Activated effector memory CD4-positive, alpha-beta T cell treated with Interleukin-2 at 50 U/mL for 16 hours (primary cell): ENCODE data around the gene UQCRH.
A peak's percentile ranks its signal among the peaks of the same experiment; 100 is the strongest.
"Not testable (repeated sequence)": the region's sequence is repeated elsewhere in the genome, so short reads cannot be mapped to it uniquely, and the experiment has no call there.

Source experiments
- DNase-seq: peaks from one replicate; pipeline ENCODE4 v3.0.0-alpha.2; 2020

The UQCRH gene

DNA sequence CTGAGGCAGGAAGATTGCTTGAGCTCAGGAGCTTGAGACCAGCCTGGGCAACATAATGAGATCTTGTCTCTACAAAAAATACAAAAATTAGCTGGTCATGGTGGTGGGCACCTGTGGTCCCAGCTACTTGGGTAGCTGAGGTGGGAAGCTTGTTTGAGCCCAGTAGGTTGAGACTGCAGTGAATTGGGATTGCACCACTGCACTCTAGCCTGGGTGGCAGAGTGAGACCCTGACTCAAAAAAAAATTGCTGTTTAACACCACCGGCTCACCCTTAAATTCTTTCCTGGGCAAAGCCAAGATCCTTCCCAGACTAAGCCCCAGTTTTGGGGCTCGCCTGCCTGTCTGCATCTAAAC, 30.5 kb downstream of the UQCRH start:
- DNase-seq, result no peak

DNA sequence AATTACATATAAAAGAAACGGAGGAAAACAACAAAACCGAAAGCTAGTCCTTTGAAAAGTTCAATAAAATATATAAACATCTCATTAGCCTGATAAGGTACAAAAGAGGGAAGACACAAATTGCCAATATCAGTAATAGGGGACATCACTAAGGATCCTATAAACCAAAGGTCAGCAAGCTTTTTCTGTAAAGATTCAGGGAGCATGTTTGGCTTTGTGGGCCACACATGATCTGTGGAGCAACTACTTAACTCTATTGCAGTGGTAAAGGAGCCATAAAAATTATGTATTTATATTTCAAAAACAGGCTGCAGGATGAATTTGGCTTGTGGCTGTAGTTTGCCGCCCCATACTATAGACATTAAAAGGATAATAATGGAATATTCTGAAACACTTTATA, 31.6 kb downstream of the UQCRH start:
- no peak for DNase-seq

DNA sequence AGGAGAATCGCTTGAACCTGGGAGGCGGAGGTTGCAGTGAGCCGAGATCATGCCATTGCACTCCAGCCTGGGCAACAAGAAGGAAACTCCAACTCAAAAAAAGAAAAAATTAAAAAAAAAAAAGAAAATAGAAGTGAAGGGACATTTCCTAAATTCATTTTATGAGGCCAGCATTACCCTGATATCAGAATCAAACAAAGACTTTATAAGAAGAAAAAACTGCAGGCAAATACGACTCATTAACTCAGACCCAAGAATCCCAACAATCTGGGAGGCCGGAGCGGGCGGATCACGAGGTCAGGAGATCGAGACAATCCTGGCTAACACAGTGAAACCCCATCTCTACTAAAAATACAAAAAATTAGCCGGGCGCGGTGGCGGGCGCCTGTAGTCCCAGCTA, 33.9 kb downstream of the UQCRH start:
- not testable (repeated sequence) for DNase-seq

DNA sequence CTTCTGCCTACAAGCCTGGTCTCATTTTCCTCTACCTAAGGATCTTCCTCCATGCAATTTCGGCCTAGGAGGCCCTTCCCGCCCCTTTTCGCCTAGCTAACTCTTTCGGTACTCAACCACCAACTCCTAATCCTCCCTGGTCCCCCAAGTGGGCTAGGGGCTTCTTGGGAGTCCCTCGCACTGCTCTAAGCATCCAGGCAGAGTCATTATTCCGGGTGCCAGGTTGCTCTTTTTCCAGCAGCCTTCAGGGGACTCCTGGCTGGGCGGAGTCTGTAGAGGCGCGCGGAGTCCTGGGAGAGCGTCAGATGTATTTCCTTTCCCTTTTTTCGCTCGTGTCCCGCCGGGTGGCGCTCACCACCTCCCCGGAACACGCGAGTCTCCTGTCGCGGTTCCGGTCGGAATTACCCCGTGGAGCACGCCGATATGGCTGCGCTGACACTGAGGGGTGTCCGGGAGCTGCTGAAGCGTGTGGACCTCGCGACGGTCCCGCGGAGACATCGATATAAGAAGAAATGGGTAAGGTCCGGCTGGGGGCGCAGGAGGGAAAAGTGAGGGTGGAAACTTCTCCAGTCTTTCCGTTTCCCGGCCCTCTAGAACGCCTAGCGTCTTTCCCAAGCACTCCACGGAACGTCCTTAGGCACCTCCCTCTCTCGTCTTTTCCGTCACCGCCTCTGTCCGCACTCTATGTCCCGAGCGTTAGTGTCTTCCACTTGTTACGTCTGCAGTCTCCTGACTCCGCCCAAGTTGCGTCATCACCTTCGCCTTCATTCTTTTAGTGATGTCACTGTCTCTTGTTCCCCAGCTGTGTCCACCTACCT, 37.1 kb downstream of the UQCRH start, which contains the start of gene NSUN4:
TSS of gene NSUN4 (plus strand) at position 404 of the 818 bp plus-strand sequence. CDS start at position 424, 20 bp downstream.
- peak; percentile 76 for DNase-seq

DNA sequence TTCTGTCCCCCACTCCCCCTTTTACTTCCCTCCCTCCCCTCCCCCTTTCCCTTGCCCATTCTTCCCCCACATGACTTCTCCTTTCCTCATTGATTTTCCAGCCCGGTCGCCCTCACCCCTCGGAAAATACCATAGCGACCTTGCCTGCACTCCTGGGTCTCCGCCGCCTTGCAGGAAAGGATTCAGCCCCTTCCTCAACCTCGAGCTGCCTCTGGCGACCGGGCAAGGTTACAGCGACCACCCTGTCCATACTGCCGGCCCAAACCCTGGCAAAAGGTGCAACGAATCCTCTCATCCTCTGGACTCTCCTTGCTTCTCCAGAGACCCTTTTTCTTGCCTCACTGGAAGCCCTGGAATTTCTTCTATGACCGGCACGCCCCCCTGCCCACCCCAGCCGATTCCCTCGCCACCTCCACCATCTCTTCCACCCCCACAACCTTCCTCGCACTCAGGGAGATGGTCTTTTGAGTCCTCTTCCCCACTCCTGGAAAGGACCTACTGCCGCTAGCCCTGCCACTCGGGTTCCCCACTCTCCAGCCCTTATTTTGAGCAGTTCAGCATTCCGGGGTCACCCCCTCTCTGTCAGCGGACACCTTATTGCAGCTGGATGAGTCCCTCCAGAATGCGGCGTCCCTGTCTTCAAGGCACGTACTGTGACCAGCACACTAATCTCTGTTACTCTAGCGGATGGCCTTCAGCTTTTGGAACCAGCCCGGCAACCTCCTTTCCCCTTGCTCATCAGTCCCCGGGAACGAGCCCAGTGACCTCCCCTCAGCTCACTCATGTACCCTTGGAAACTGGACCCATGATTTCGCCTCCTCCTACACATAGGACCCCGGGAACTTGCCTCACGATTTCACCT, 38.0 kb downstream of the UQCRH start:
- no peak for DNase-seq

DNA sequence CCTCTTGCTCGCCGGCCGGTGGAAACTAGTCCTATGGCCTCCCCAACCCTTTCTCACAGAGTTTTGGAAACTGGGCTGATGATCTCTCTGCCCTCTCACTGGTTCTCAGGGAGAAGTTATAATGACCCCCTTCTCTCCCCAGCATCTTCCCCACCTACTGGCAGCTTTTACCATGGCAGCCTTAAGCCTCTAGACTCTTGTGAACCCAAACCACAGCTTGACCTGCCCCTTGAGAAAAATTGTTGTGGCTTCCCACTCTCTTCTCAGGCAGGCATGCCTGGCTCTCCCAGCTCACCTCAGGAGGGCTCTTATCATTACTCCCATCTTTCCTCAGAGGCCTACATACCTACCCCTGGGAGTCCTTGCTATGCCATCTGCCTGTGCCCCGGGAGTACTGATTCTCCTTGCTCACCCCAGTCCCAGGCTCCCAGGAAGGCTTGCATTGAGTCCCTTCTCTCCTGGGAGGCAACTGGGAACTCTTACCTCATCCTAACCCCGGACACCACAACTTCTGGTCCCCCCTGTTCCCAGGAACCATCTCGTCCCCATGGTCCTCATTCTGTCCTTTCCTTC, 38.7 kb downstream of the UQCRH start:
- DNase-seq, result no peak

DNA sequence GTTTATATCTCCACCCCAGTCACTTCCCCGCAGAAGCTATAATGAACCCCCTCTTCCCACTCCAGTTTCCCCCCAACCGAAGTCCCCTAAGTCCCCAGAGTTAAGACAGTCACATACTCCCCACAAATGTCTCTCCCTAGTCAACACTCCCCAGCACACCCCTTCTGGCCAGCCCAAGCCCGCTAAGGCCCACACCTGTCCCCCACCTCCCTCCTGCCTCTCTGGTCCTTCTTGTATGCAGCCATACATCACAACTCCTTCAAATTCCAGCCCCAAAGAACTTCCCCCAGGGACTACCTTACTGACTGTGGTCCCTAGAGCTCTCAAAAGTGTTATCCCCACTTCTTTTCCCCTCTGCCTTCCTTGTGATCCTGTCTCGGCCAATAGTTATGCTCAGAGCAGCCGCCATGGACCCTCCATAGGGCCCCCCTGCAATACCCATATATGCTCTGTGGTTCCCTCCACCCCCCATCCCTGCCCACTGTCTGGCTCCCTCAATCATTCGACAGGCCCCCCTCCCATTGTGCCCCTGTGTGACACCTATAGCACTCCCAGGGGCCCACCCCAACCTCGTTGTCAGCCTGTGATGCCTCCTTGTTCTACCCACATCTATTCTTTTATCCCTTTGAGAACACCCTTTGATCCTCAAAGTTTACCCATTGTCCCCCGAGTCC, 39.3 kb downstream of the UQCRH start:
- DNase-seq, result no peak

DNA sequence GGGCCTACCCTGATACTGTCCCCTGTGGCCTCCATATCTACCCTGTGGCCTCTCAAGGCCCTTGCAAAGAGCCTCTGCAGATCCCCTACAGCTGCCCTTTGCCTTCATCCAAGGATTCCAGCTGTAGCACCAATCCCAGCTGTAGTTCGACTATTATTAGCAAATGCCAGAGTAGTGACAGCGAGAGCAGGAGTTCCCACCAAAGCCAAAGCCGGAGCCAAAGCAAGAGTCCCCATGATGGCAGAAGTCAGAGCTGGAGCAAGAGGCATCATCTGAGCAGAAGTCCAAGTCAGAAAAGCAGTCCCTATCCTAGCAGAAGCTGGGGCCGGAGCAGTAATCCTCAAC, 39.8 kb downstream of the UQCRH start:
- DNase-seq, result no peak

DNA sequence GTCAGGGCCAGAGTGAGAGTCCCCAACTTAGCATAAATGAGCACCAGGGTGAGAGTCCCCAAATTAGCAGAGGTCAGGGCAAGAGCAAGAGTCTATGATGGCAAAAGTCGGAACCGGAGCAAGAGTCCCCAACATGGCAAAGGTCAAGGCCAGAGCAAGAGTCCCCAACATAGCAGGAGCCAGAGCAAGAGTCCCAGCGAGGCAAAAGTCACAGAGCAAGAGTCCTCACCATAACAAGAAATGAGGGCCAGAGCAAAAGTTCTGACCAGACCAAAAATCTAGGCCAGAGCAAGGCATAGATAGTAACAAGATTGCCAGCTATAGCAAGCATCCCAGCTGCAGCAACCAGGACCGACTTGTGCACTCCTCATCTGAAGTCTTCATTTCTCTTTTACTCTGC, 40.2 kb downstream of the UQCRH start:
- DNase-seq, result no peak

DNA sequence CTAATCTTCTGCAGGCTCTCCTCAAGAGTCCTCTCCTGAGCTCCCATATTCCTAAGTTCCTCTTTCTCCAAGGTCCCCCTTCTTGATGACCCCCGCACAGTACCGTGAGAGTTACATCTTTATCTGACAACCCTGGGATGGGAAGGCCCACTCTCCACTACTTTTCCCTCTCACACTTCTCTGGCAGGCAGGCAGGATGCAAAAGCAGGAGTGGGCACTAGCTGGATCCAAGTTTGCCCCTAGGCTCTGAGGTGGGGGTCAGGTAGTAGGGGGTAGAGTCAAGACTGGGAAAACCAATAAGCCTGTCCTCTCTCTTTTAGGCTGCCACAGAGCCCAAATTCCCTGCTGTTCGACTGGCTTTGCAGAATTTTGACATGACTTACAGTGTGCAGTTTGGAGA, 41.0 kb downstream of the UQCRH start:
- no peak for DNase-seq

DNA sequence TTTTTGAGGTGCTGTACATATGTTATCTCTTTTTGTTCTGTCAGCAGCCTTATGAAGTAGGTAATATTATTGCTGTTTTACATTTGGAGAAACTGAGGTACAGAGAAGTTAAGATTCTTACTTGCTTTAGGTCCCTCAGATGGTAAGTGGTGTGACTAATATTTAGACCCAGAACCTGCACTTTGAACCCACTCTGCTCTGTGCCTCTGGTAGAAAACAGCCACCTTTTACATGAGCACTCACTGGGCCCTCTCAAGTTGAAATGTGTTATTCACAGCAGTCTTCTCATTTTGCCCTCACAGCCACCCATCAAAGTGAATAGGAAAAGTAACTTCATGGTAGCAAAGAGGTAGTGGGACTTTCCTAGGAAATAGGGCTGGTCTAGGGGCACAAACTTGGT, 41.8 kb downstream of the UQCRH start:
- no peak for DNase-seq

DNA sequence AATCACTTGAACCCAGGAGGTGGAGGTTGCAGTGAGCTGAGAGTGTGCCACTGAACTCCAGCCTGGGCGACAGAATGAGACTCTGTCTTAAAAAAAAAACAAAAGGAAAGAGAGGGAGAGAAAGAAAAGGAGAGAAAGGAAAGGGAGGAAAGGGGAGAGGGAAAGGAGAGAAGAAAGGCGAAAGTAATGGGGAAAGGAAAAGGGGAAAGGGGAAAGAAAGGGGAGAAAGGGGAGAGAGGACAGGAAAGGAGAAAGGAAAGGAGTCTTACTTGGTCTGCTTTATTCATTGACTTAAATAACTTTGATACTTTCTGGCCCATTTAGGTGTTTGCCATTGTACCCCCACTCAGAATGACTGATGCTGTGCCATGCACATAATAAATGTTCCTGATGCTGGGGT, 48.9 kb downstream of the UQCRH start:
- DNase-seq, result no peak

DNA sequence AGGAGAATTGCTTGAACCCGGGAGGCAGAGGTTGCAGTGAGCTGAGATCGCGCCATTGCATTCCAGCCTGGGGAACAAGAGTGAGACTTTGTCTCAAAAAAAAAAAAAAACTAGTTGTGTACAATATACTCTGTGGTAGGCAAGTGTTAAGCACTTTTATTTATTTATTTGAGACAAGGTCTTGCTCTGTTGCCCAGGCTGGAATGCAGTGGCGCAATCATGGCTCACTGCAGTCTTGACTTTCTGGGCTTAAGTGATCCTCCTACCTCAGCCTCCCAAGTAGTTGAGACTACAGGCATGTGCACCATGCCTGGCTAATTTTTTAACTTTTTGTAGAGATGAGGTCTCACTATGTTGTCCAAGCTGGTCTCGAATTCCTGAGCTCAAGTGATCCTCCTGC, 52.4 kb downstream of the UQCRH start:
- not testable (repeated sequence) for DNase-seq

DNA sequence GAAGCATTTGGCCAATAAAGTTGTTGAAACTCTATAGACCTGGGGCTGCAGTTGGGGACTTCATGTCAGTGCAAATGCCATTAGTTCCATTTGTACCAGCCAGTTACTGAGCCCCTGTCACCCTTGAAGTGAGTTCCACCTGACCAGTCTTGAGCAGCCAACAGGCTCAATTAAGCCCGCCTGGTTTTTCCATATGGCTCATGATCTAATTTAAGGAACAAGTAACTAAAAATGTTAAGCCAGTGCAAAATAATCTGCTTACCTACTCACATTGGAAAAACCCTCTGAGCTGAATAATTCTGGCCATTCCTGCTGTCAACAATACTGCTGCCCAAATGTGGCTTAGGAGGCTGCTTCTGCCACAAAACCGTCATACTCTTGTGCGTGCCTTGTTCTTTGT, 58.7 kb downstream of the UQCRH start:
- no peak for DNase-seq

DNA sequence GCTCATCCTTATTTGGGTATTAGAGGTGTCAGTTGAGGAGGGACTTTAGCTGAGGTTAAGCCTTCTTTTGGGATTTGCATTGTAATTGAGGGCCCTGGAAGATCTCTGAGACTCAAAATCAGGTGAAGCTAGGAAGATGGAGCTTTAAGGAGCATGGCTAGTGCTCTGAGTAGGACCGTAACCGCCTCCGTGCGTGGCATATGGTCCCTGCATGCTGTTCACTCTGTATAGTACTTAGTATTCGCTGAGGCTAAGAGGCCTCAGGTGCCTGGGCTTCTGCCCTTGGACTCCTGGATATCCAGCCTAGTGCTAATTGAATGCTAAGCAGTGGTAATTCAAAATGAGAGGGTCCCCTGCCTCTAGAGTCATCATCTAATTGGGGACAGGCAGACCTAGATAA, 59.6 kb downstream of the UQCRH start:
- DNase-seq, result no peak

DNA sequence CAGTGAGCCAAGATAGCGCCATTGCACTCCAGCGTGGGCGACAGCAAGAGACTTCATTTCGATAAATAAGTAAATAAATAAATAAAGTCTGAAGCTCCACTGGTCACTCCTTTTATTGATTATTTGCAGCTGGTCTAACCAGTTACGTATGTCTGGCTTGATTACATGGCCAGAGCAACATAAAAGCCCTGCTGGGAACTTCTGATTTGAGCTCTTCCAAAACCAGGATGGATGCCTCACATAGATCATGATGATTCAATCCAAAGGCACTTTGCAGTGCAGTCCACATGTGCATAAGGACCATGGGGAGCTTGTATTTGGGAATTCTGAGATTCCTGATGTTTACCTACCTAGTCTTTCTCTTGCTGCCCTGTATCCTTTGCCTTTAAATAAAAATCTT, 61.1 kb downstream of the UQCRH start:
- DNase-seq, result no peak

DNA sequence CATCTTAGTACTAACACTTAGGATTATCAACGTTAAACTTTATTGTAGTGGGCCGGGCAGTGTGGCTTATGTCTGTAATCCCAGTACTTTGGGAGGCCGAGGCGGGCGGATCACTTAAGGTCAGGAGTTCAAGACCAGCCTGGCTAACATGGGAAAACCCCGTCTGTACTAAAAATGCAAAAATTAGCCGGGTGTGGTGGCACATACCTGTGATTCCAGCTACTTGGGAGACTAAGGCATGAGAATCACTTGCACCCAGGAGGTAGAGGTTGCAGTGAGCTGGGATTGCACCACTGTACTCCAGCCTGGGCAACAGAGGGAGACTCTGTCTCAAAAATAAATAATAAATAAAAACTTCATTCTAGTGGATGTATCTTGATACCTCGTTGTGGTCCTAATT, 62.3 kb downstream of the UQCRH start:
- DNase-seq, result not testable (repeated sequence)
